GM19397 (cell line): ENCODE data around the gene KRT84.

ENCODE experiments used
- ATAC-seq: cut with Tn5 transposase; IDR thresholded peaks from one replicate; pipeline ENCODE4 v1.9.1; 2021; ENCODE audit warnings: mild to moderate bottlenecking, moderate library complexity; ENCODE audit not compliant: unreplicated experiment

Gene KRT84

DNA sequence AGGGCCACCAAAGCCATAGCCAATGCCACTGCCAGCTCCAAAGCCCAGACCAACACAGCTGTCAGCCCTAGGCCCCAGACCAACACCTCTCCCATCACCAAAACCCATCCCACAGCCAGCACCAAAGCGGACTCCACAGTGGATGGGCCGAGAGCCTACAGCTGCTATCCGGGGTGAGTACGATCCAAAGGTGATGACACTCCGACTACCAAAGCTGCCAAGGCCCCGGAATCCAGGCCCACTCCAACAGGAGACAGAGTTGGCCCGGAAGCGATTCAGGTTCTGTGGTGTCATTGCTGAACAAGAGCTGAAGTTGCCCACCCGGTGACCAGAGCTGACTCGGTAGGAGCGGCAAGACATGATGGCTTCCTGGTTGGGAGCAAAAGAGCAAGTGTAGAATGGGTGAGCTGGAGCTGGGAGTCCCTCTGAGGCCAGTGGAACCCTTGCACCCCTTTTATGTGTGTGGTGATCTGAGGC, at the start of gene KRT84:
KRT84 (minus strand) TSS at position 427 of the 477 bp plus-strand sequence; CDS start at position 360, 67 bp downstream.
- no peak for ATAC-seq

DNA sequence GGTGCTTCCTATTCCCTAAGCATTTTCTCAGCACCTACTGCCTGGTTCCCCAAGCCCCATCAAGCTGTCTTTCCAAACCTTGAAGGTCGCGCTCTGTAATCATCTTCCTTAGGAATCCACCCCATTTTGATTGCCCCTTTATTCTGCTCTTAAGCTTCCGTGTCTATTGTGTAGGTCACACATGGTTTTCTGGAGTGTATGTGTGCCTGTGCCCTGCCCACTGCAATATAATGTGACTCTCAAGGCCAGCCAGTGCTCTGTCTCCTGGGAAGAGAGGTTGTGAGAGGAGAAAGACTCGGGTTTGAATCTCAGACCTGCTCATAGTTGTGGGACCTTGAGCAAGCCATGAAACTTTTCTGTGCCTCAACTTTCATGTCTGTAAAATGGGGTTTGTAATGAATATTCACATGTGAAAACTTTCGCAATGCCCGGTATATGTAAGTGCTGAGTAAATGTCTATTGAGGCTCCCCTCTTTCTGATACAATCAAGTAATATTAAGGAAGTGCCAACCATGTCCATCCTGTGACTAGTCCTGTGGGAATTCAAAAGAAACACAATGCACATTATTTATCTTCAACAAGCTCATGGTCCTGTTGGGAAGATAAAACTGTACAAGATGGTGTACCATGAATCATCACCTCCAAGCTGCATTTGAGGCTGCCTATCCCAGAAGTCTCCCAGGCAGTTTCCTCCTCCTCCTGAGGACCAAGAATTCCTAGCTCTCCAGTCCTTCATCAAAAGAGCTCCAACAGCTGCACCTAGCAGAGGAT, 49.5 kb upstream of the KRT84 start:
- ATAC-seq: no peak

DNA sequence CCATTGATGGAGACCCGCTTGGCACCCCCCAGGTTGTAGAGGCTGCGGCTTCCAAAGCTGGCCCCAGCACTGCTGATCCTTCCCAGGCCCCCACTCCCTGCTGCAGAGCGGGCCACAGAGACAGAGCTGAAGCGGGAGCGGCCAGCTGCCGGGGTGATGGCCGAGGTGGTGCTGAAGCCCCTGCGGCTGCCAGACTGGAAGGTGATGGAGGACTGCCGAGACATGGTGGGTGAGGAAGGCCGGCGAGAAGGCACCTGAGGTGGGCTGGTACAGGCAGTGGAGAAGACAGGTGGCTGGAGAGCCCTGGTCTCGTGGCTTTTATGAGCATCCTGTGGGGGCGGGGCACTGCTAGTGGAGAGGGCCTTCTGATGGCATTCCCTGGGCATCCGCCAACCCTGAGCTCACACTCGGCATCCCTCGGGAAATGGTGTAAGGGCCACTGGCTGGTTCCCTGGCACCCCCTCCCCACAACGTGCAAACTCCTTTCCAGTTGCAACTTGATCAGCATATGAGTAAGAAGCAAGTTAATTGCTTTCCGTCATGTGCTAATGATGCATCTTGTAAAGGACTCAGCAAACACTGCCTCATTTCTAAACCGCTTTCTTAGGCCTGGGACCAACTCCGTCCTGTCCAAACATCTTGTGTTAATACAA, 48.8 kb upstream of the KRT84 start, which contains the start of gene KRT75:
KRT75 (minus strand) TSS at position 291 of the 653 bp plus-strand sequence; CDS start at position 224, 67 bp downstream.
- no peak for ATAC-seq

DNA sequence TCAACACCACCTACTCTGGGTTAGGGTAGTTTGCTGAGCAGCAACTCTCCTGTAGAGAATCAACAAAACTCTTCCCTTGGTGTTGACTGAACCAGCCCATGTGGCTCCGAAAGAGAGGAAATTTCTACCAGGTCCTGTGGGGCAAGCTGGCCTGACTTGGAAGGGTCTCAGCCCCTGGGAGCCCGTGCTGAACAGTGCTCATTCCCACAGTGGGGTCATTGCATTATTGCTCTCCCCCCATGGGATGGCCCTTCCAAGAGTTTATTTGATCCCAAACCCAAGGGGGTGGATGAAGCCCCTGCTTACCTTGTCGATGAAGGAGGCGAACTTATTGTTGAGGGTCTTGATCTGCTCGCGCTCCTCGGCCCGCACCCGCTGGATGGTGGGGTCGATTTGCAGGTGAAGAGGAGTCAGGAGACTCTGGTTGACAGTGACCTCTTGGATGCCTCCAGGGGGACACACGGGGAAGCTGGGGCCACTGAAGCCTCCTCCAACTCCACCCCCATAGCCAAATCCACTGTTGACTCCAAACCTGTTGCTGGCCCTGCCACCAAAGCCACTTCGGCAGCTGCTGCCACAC, 48.1 kb upstream of the KRT84 start:
- ATAC-seq: no peak

GRCh38 chr12:52432559-52433207, 47.2 kb upstream of the KRT84 start:
- no peak for ATAC-seq

- no peak for ATAC-seq
Observed at GRCh38 chr12:52428121-52428520, 42.7 kb upstream of the KRT84 start.

DNA sequence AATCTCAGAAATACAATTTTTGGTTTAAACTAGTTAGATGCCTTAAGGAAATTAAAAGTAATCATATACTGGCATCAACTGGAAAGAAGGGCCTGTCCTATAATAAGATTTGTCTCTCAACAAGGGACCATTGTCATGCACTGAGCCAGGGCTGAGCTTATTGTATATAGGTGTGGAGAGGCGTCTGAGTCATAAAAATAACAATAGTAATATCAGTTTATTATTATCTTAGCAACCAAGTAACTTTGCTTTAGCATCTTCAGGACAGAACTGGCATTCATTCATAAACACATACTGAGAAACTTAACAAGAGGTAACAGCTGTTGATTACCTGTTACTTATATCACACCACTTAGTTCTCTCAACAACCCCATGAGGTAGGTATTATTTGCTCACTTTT, 41.6 kb upstream of the KRT84 start:
- no peak for ATAC-seq

DNA sequence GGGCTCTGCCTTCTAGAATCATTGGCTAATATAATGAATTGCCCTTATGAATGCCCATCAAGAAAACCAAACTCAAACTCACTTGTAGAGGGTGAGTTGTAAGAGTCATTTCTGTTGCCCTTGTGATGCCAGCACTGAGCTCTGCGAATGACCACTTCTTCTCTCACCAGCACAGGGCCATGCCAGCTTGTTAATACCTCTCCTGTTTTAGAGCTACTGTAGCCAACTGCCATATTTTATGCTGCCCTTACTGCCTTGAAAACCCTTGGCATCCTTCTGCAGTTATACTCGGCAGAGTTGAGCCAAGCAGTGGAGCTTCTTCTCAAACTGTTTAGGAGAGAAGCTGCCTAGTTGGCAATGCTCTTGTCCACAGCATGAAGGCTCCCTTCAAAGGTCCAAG, 40.6 kb upstream of the KRT84 start:
- ATAC-seq: no peak

- no peak for ATAC-seq
Observed at GRCh38 chr12:52425466-52425865, 40.0 kb upstream of the KRT84 start.

- no peak for ATAC-seq
Observed at GRCh38 chr12:52423661-52424500, 38.4 kb upstream of the KRT84 start.

DNA sequence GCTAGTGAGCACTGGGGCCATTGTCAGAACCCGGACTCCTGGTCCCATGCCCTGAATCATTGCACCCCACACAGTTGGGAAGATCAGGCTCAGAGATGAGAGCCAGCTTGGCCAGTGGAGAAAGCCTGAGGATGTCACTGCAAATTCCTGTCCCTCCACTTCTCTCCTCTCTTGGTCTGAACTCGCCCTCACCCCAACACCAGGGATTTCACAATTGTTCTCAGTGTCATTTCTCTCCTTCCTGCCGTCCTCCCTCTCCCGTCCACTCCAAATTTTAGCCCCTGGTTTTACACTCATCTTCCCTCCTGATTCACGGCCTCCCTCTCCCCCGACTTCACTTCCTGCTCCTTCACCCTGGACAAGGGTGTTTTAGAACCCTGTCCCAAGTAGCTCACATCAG, 37.6 kb upstream of the KRT84 start:
- no peak for ATAC-seq

GRCh38 chr12:52419656-52420055, 34.2 kb upstream of the KRT84 start:
- ATAC-seq: no peak

DNA sequence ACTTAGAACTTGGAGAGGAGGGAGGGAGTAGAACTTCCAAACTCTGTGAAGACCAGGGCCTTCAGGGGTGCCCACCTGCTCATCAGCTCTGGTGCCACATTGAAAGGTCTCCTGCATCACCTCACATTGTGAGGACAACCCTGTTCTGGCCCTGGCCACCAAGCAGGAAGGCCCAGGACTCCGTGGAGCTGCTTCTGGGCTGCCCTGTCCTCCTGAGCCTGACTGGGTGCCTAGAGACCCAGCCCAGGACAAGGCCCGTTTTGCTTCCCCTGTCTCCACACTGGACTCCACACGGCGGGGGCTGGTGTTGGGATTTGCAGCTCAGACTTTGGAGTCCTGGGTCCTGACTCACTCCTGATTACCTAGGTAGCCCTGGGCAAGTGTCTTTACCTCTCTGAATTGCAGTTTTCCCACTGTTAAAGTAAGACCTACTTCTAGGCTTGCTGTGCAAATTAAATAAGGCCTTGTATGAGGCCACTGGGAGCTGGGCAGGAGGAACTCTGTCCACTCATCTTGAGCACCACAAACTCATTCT, 33.2 kb upstream of the KRT84 start:
- ATAC-seq: no peak

DNA sequence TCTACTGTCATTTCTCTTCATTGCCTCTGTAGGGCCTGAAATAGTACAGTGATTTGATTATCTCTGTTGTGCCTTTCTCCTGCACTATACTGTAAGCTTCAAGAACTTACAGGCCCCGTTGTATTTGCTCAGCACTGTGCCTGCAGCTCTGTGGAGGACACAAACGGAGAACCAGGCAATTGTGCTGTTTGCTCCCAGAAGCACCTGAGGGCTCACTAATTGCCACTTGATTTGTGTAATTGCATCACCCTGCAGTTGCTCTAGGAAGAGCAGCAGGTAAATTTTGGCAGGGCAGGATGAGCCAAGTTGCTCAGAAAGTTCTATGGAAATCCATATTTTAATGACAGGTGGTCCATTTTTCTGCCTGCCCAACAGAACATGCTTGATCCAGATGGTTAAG, 32.3 kb upstream of the KRT84 start:
- ATAC-seq: no peak

GRCh38 chr12:52416795-52417194, 31.3 kb upstream of the KRT84 start:
- ATAC-seq: no peak

- no peak for ATAC-seq
Observed at GRCh38 chr12:52415870-52416750, 30.7 kb upstream of the KRT84 start.

GRCh38 chr12:52414936-52415335, 29.5 kb upstream of the KRT84 start:
- ATAC-seq: no peak

DNA sequence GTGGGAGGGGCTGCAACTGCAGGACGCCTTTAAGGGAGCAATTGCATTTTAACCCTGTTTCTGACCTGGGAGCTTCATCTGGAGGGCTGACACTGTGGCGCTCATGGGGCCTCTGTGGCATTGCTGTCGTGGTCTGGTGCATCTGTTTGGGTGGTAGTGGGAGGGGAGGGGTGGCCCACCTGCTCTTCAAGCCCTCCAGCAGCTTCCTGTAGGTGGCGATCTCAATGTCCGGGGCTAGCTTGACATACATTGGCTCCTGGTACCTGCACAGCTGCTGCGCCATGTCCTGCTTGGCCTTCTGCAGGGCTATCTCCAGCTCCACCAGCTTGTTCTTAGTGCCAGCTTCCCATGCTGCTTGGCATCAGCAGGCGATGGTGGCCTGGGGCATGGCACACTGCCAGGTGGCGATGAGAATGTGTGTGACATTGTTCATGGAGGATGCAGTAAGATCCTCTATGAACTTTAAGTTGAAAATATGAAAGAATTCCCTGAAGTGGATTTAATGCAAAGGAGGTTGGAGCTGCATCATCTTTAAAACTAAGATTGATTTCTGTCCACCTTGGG, 28.4 kb upstream of the KRT84 start:
- ATAC-seq: no peak

DNA sequence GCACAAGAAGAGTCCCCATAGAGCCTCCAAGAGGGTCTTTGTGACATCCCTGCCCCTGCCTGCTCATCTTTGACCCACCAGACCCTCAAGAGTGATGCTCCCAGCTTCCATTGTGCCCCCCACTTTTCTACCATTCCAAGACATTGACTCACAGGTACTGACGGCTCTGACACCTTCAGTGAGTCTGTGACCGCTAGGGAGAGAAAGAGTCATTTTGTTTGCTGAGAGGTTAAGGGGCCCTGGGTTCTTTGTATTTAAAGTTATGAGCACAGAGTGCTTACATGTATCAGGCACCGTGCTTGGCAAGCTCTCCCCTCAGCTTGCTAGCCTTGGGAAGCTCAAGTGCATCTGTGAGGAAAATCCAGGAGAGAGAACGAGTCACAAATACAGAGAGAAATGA, 27.8 kb upstream of the KRT84 start:
- ATAC-seq: no peak
